ENCODE measurements around the gene PTPN23. TPM values are rescaled to one million over a fixed set of nuclear protein-coding genes. Genes with fewer than 3 reads are reported as not detected.

Gene PTPN23
- total and polyA plus RNA-seq, 4 donors: 20.4 to 52.3 (median 24.2) TPM

- H3K36me3 ChIP-seq (ENCODE audit: control insufficient read depth in 4 of 4, insufficient read depth in 4 of 4, low read length in 4 of 4): peaks cover 3 to 52% (median 17%) of the 10 kb centered on the region in 4 donors
- no peak overlapping the region for H3K4me3 ChIP-seq
- TF ChIP-seq, protein P1, sequence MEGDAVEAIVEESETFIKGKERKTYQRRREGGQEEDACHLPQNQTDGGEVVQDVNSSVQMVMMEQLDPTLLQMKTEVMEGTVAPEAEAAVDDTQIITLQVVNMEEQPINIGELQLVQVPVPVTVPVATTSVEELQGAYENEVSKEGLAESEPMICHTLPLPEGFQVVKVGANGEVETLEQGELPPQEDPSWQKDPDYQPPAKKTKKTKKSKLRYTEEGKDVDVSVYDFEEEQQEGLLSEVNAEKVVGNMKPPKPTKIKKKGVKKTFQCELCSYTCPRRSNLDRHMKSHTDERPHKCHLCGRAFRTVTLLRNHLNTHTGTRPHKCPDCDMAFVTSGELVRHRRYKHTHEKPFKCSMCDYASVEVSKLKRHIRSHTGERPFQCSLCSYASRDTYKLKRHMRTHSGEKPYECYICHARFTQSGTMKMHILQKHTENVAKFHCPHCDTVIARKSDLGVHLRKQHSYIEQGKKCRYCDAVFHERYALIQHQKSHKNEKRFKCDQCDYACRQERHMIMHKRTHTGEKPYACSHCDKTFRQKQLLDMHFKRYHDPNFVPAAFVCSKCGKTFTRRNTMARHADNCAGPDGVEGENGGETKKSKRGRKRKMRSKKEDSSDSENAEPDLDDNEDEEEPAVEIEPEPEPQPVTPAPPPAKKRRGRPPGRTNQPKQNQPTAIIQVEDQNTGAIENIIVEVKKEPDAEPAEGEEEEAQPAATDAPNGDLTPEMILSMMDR (IDR thresholded peaks at IDR 0.05; ENCODE audit: control extremely low read depth, extremely low read depth): no peak
- H3K27ac ChIP-seq (ENCODE audit: low read depth in 1 of 2, low read length in 1 of 2): no peak overlapping the region
- no peaks in the 10 kb centered on the region for H3K27me3 ChIP-seq (ENCODE audit: control insufficient read depth in 3 of 3, insufficient read depth in 3 of 3, low read length in 2 of 3)
- DNase-seq (no peak), ATAC-seq (ENCODE audit: insufficient read depth, low FRiP score) (no peak)
- no peaks in the 10 kb centered on the region for H3K4me1 ChIP-seq (ENCODE audit: control insufficient read depth in 5 of 5, insufficient read depth in 5 of 5, low read length in 5 of 5)
- peaks cover 0 to 2% (median 0%) of the 10 kb centered on the region in 4 donors for H3K9me3 ChIP-seq (ENCODE audit: control insufficient read depth in 4 of 4, insufficient read depth in 3 of 4, low read length in 3 of 4)
- no peak overlapping the region for H3K9ac ChIP-seq (ENCODE audit: insufficient read depth in 1 of 2, low read length in 2 of 2)
- WGBS, 2 donors: 96 to 98% methylated on average over 7 of the region's 7 CpGs
Observed at GRCh38 chr3:47430606-47431005, 49.8 kb downstream of the PTPN23 start.

GRCh38 chr3:47431225-47431624 is 50.4 kb downstream of the PTPN23 start:
- no peaks in the 10 kb centered on the region for H3K27me3 ChIP-seq (ENCODE audit: control insufficient read depth in 3 of 3, insufficient read depth in 3 of 3, low read length in 2 of 3)
- H3K36me3 ChIP-seq (ENCODE audit: control insufficient read depth in 4 of 4, insufficient read depth in 4 of 4, low read length in 4 of 4): peaks cover 3 to 46% (median 16%) of the 10 kb centered on the region in 4 donors
- no peak overlapping the region for H3K4me3 ChIP-seq
- WGBS, 2 donors: 73 to 85% methylated on average over 3 of the region's 3 CpGs
- H3K27ac ChIP-seq (ENCODE audit: low read depth in 1 of 2, low read length in 1 of 2): no peak overlapping the region
- DNase-seq (no peak), ATAC-seq (ENCODE audit: insufficient read depth, low FRiP score) (no peak)
- H3K9me3 ChIP-seq (ENCODE audit: control insufficient read depth in 4 of 4, insufficient read depth in 3 of 4, low read length in 3 of 4): no peaks in the 10 kb centered on the region
- H3K4me1 ChIP-seq (ENCODE audit: control insufficient read depth in 5 of 5, insufficient read depth in 5 of 5, low read length in 5 of 5): no peaks in the 10 kb centered on the region
- TF ChIP-seq, protein P1 (IDR thresholded peaks at IDR 0.05; ENCODE audit: control extremely low read depth, extremely low read depth): no peak
- no peak overlapping the region for H3K9ac ChIP-seq (ENCODE audit: insufficient read depth in 1 of 2, low read length in 2 of 2)

GRCh38 chr3:47432673-47433072 is 51.9 kb downstream of the PTPN23 start:
- no peaks in the 10 kb centered on the region for H3K4me1 ChIP-seq (ENCODE audit: control insufficient read depth in 5 of 5, insufficient read depth in 5 of 5, low read length in 5 of 5)
- H3K9ac ChIP-seq (ENCODE audit: insufficient read depth in 1 of 2, low read length in 2 of 2): no peak overlapping the region
- TF ChIP-seq, protein P1 (IDR thresholded peaks at IDR 0.05; ENCODE audit: control extremely low read depth, extremely low read depth): no peak
- H3K4me3 ChIP-seq: no peak overlapping the region
- no peak overlapping the region for H3K27ac ChIP-seq (ENCODE audit: low read depth in 1 of 2, low read length in 1 of 2)
- WGBS, 2 donors: 97% methylated on average over 2 of the region's 2 CpGs
- DNase-seq: no peak
- no peak for ATAC-seq (ENCODE audit: insufficient read depth, low FRiP score)
- no peaks in the 10 kb centered on the region for H3K27me3 ChIP-seq (ENCODE audit: control insufficient read depth in 3 of 3, insufficient read depth in 3 of 3, low read length in 2 of 3)
- H3K36me3 ChIP-seq (ENCODE audit: control insufficient read depth in 4 of 4, insufficient read depth in 4 of 4, low read length in 4 of 4): peaks cover 3 to 38% (median 12%) of the 10 kb centered on the region in 4 donors
- H3K9me3 ChIP-seq (ENCODE audit: control insufficient read depth in 4 of 4, insufficient read depth in 3 of 4, low read length in 3 of 4): no peaks in the 10 kb centered on the region

GRCh38 chr3:47433796-47434195 is 53.0 kb downstream of the PTPN23 start:
- no peak for DNase-seq
- 93 to 95% methylated on average over 3 of the region's 3 CpGs for WGBS, 2 donors
- no peak overlapping the region for H3K4me3 ChIP-seq
- H3K36me3 ChIP-seq (ENCODE audit: control insufficient read depth in 4 of 4, insufficient read depth in 4 of 4, low read length in 4 of 4): peaks cover 3 to 31% (median 13%) of the 10 kb centered on the region in 4 donors
- TF ChIP-seq, protein P1 (IDR thresholded peaks at IDR 0.05; ENCODE audit: control extremely low read depth, extremely low read depth): no peak
- H3K27me3 ChIP-seq (ENCODE audit: control insufficient read depth in 3 of 3, insufficient read depth in 3 of 3, low read length in 2 of 3): no peaks in the 10 kb centered on the region
- ATAC-seq (ENCODE audit: insufficient read depth, low FRiP score): no peak
- no peaks in the 10 kb centered on the region for H3K4me1 ChIP-seq (ENCODE audit: control insufficient read depth in 5 of 5, insufficient read depth in 5 of 5, low read length in 5 of 5)
- no peak overlapping the region for H3K27ac ChIP-seq (ENCODE audit: low read depth in 1 of 2, low read length in 1 of 2)
- no peaks in the 10 kb centered on the region for H3K9me3 ChIP-seq (ENCODE audit: control insufficient read depth in 4 of 4, insufficient read depth in 3 of 4, low read length in 3 of 4)
- H3K9ac ChIP-seq (ENCODE audit: insufficient read depth in 1 of 2, low read length in 2 of 2): no peak overlapping the region
